IMR-90 (cell line): ENCODE data around the gene DPYSL3. TPM values are rescaled to one million over a fixed set of nuclear protein-coding genes. Genes with fewer than 3 reads are reported as not detected.

Experiments used
- ATAC-seq: fragments of 200-7000 bp; cut with Tn5 transposase; 2 replicates; pipeline ENCODE4 v1.9.1; 2020; ENCODE audit warnings: low read depth, mild to moderate bottlenecking, moderate library complexity
- BruUV-seq: library from RNA; stranded (reverse); fragments of 400-500 nt; replicated peaks from 2 replicates; lab custom pipeline; 2021; lab: Mats Ljungman, UMichigan
- CTCF ChIA-PET: fragments of 300-600 bp; formaldehyde crosslinking; extraction: SDS; loops from one replicate; lab custom pipeline; 2021; ENCODE audit warnings: antibody characterized with exemption; lab: Yijun Ruan, JAX
- POLR2A ChIA-PET: fragments of 300-600 bp; sonication (Branson Sonifier 250); formaldehyde crosslinking; loops from one replicate; lab custom pipeline; 2022; ENCODE audit warnings: antibody characterized with exemption; ENCODE audit not compliant: unreplicated experiment; lab: Charles Lee
- DNase-seq: peaks from one replicate; pipeline ENCODE4 v3.0.0; 2013
- H2AFZ ChIP-seq: replicated peaks from 2 replicates; pipeline ENCODE3; 2013; ENCODE audit warnings: low read length, mild to moderate bottlenecking; ENCODE audit not compliant: poor library complexity
- H2AK5ac ChIP-seq: 2 replicates; pipeline ENCODE4 v1.6.1; 2013; ENCODE audit warnings: low read depth, low read length, inconsistent platforms
- H2AK9ac ChIP-seq: replicated peaks from 2 replicates; pipeline ENCODE3; 2013; ENCODE audit warnings: mild to moderate bottlenecking, low read depth, low read length, moderate library complexity; ENCODE audit not compliant: poor library complexity
- H2BK120ac ChIP-seq: 2 replicates; pipeline ENCODE4 v1.6.1; 2013; ENCODE audit warnings: low read depth, low read length, inconsistent platforms
- H2BK15ac ChIP-seq: 3 replicates; pipeline ENCODE4 v1.6.1; 2013; ENCODE audit warnings: low read depth, low read length, inconsistent platforms
- H2BK20ac ChIP-seq: 2 replicates; pipeline ENCODE4 v1.6.1; 2013; ENCODE audit warnings: low read depth, mild to moderate bottlenecking, inconsistent platforms, low read length, moderate library complexity
- H2BK5ac ChIP-seq: 2 replicates; pipeline ENCODE4 v1.6.1; 2013; ENCODE audit warnings: mild to moderate bottlenecking, low read depth, low read length, inconsistent platforms; ENCODE audit not compliant: poor library complexity, severe bottlenecking
- H3K14ac ChIP-seq: replicated peaks from 2 replicates; pipeline ENCODE4 v1.6.1; 2013; ENCODE audit warnings: low read depth, low read length, inconsistent platforms
- H3K18ac ChIP-seq: 2 replicates; pipeline ENCODE4 v1.6.1; 2013; ENCODE audit warnings: low read depth, low read length, control low read depth
- H3K23ac ChIP-seq: 2 replicates; pipeline ENCODE4 v1.6.1; 2013; ENCODE audit warnings: low read depth, low read length, inconsistent platforms
- H3K27ac ChIP-seq: 2 replicates; pipeline ENCODE4 v1.5.1; 2013; ENCODE audit warnings: mild to moderate bottlenecking, control low read depth, low read length; ENCODE audit not compliant: insufficient read depth
- H3K27me3 ChIP-seq: 2 replicates; pipeline ENCODE4 v1.6.1; 2013; ENCODE audit warnings: low read length; ENCODE audit not compliant: control insufficient read depth, insufficient read depth
- H3K36me3 ChIP-seq: 2 replicates; pipeline ENCODE4 v1.6.1; 2013; ENCODE audit warnings: low read length, mixed read lengths; ENCODE audit not compliant: control insufficient read depth, insufficient read depth
- H3K4ac ChIP-seq: 2 replicates; pipeline ENCODE4 v1.6.1; 2013; ENCODE audit warnings: low read depth, low read length, inconsistent platforms
- H3K4me1 ChIP-seq: 2 replicates; pipeline ENCODE4 v1.6.1; 2013; ENCODE audit warnings: low read length, mixed read lengths; ENCODE audit not compliant: control insufficient read depth, insufficient read depth
- H3K4me2 ChIP-seq: 2 replicates; pipeline ENCODE4 v1.6.1; 2013; ENCODE audit warnings: low read depth, mild to moderate bottlenecking, control low read depth, low read length, moderate library complexity
- H3K4me3 ChIP-seq: 2 replicates; pipeline ENCODE4 v1.5.1; 2013; ENCODE audit warnings: low read depth, mild to moderate bottlenecking, control low read depth, low read length, moderate library complexity; ENCODE audit not compliant: insufficient read depth
- H3K56ac ChIP-seq: 2 replicates; pipeline ENCODE4 v1.6.1; 2013; ENCODE audit warnings: low read length, inconsistent platforms; ENCODE audit not compliant: insufficient read depth; ENCODE audit errors: extremely low read depth
- H3K79me1 ChIP-seq, 2 experiments: 2 replicates each; pipeline ENCODE4 v1.6.1; 2013; ENCODE audit warnings: low read length in 2 of 2, inconsistent platforms in 1 of 2, low read depth in 1 of 2
- H3K9ac ChIP-seq: 2 replicates; pipeline ENCODE4 v1.6.1; 2013; ENCODE audit warnings: low read depth, low read length, control low read depth
- H3K9me1 ChIP-seq: 2 replicates; pipeline ENCODE4 v1.6.1; 2013; ENCODE audit warnings: low read length, inconsistent platforms; ENCODE audit not compliant: insufficient read depth
- H3K9me3 ChIP-seq: 2 replicates; pipeline ENCODE4 v1.6.1; 2013; ENCODE audit warnings: low read length; ENCODE audit not compliant: control insufficient read depth, insufficient read depth
- H4K20me1 ChIP-seq: 2 replicates; pipeline ENCODE4 v1.6.1; 2013; ENCODE audit warnings: low read length, inconsistent platforms; ENCODE audit not compliant: insufficient read depth
- H4K5ac ChIP-seq: 2 replicates; pipeline ENCODE4 v1.6.1; 2013; ENCODE audit warnings: mild to moderate bottlenecking, low read depth, low read length, control low read depth
- H4K8ac ChIP-seq, 2 experiments: 2 replicates each; pipeline ENCODE4 v1.6.1; 2013; ENCODE audit warnings: low read depth in 2 of 2, low read length in 2 of 2, control low read depth in 1 of 2, inconsistent platforms in 1 of 2
- H4K91ac ChIP-seq: 2 replicates; pipeline ENCODE4 v1.6.1; 2013; ENCODE audit warnings: low read depth, low read length, inconsistent platforms; ENCODE audit not compliant: insufficient read depth
- BHLHE40 ChIP-seq: fragments of 150-350 bp; IDR thresholded peaks from 2 replicates; pipeline ENCODE4 v1.6.1; 2016; ENCODE audit warnings: mild to moderate bottlenecking, low read depth, low read length
- ELK1 ChIP-seq: fragments of 150-350 bp; IDR thresholded peaks from 2 replicates; pipeline ENCODE4 v1.6.1; 2016; ENCODE audit warnings: low read depth, mild to moderate bottlenecking, low read length, moderate library complexity, borderline replicate concordance
- MAFK ChIP-seq: IDR thresholded peaks from 2 replicates; pipeline ENCODE4 v1.6.1; 2012; ENCODE audit warnings: low read depth, low read length, improper control_type of control experiment
- MXI1 ChIP-seq: IDR thresholded peaks from 2 replicates; pipeline ENCODE4 v1.6.1; 2012; ENCODE audit warnings: low read depth, mild to moderate bottlenecking, low read length, moderate library complexity, borderline replicate concordance
- NFE2L2 ChIP-seq: fragments of 150-350 bp; IDR thresholded peaks from 2 replicates; pipeline ENCODE4 v1.6.1; 2016; ENCODE audit warnings: low read depth, mild to moderate bottlenecking, low read length
- POLR2A ChIP-seq: IDR thresholded peaks from 2 replicates; pipeline ENCODE4 v1.6.1; 2012; ENCODE audit warnings: mild to moderate bottlenecking, low read depth, low read length
- RAD21 ChIP-seq: IDR thresholded peaks from 2 replicates; pipeline ENCODE4 v1.6.1; 2012; ENCODE audit warnings: low read length, improper control_type of control experiment
- RFX5 ChIP-seq: IDR thresholded peaks from 2 replicates; pipeline ENCODE4 v1.8.0; 2012; ENCODE audit warnings: low read depth, mild to moderate bottlenecking, low read length, moderate library complexity
- dilution Hi-C: fragments of 300-500 bp; cut with HindIII; formaldehyde crosslinking; loops from one replicate; pipeline ENCODE4 v1.14.3; 2018; ENCODE audit warnings: low sequenced_read_pairs; ENCODE audit not compliant: unreplicated experiment
- in situ Hi-C: fragments of 300-500 bp; cut with MboI; formaldehyde crosslinking; loops from 3 replicates; pipeline ENCODE4 v1.14.3; 2019; ENCODE audit warnings: low sequenced_read_pairs, inconsistent platforms, mixed read lengths
- intact Hi-C: fragments of 100-400 bp; cut with micrococcal nuclease; formaldehyde crosslinking; loops from 2 replicates; pipeline ENCODE4 v1.10.0; 2022
- polyA plus RNA-seq, 3 experiments: library from polyadenylated mRNA; depleted of rRNA; stranded (reverse); fragments of >200 nt; gene quantifications; 2 replicates each; pipeline ENCODE4 v1.2.3, GENCODE V29; 2012; ENCODE audit warnings: low replicate concordance in 1 of 3
- total RNA-seq: library from RNA; depleted of rRNA; stranded (reverse); fragments of >200 nt; gene quantifications from 2 replicates; pipeline ENCODE4 v1.2.3, GENCODE V29; 2012

Gene DPYSL3
- total and polyA plus RNA-seq, 2 of the 4 experiments (the other 2 are of a cell fraction): 50.2 to 60.9 TPM

GRCh38 chr5:147445090-147445489 is 64.8 kb downstream of the DPYSL3 start:
- intact Hi-C loops: no loop called here
- DNase-seq (no peak), ATAC-seq (no peak)
- H3K4me3 ChIP-seq: no peak overlapping the region
- H3K36me3 ChIP-seq: no peaks in the 10 kb centered on the region; the same call in 1 of the 2 replicates
- H3K4ac ChIP-seq: no peak overlapping the region
- dilution Hi-C loops: no loop called here
- POLR2A ChIA-PET: no interaction called here
- no peak overlapping the region for H2AFZ ChIP-seq
- H2BK5ac ChIP-seq: no peak overlapping the region
- TF ChIP-seq BHLHE40 (no peak), POLR2A (no peak), RFX5 (no peak), RAD21 (no peak), MXI1 (no peak), NFE2L2 (no peak), MAFK (no peak), ELK1 (no peak)
- peaks cover 4% of the 10 kb centered on the region for H3K4me1 ChIP-seq
- no peak overlapping the region for H3K4me2 ChIP-seq
- H4K5ac ChIP-seq: no peak overlapping the region
- H3K27ac ChIP-seq: no peak overlapping the region
- no peak overlapping the region for H2AK9ac ChIP-seq
- peaks cover 9% of the 10 kb centered on the region; the same call in 1 of the 2 replicates for H4K20me1 ChIP-seq
- H3K9me3 ChIP-seq: no peaks in the 10 kb centered on the region
- H4K8ac ChIP-seq: no peak overlapping the region
- H3K9ac ChIP-seq: no peak overlapping the region
- no peak overlapping the region for H2BK20ac ChIP-seq
- no peak overlapping the region for H2BK120ac ChIP-seq
- H3K56ac ChIP-seq: no peak overlapping the region
- H3K27me3 ChIP-seq: no peaks in the 10 kb centered on the region
- H4K91ac ChIP-seq: no peak overlapping the region
- H2BK15ac ChIP-seq: no peak overlapping the region
- H3K14ac ChIP-seq: no peak overlapping the region
- in situ Hi-C loops: no loop called here
- CTCF ChIA-PET: no interaction called here
- no TSS peak for BruUV-seq
- H3K23ac ChIP-seq: no peak overlapping the region
- H3K79me1 ChIP-seq: peaks cover 11 to 30% of the 10 kb centered on the region in 2 experiments
- H3K9me1 ChIP-seq: 0 out of 2 replicates have a peak, but pooled peaks cover 4% of the 10 kb centered on the region
- no peak overlapping the region for H3K18ac ChIP-seq
- H2AK5ac ChIP-seq: no peak overlapping the region
